Activated T-cell treated with anti-CD3 and anti-CD28 coated beads for 24 hours (primary cell): ENCODE measurements around the gene CALCOCO1.
A peak's percentile ranks its signal among the peaks of the same experiment; 100 is the strongest.
"Not testable (repeated sequence)": the region's sequence is repeated elsewhere in the genome, so short reads cannot be mapped to it uniquely, and the experiment has no call there.

Experiments used
- DNase-seq: peaks from one replicate; pipeline ENCODE4 v3.0.0-alpha.2; 2020; ENCODE audit warnings: low read depth

The CALCOCO1 gene

GRCh38 chr12:53733051-53733806 lies 6.0 kb upstream of the CALCOCO1 start:
- no peak for DNase-seq

GRCh38 chr12:53729644-53730043 lies 2.4 kb upstream of the CALCOCO1 start:
- DNase-seq = no peak

GRCh38 chr12:53728206-53728605 lies 954 bp upstream of the CALCOCO1 start:
- DNase-seq = no peak

- no peak for DNase-seq
Observed at GRCh38 chr12:53726946-53727309, 324 bp downstream of the CALCOCO1 start.

GRCh38 chr12:53726341-53726740 lies 911 bp downstream of the CALCOCO1 start:
- no peak for DNase-seq

GRCh38 chr12:53725824-53726223 lies 1.4 kb downstream of the CALCOCO1 start:
- no peak for DNase-seq

GRCh38 chr12:53722450-53723041 lies 4.7 kb downstream of the CALCOCO1 start:
- DNase-seq = no peak

- DNase-seq = no peak
Observed at GRCh38 chr12:53720946-53721345, 6.3 kb downstream of the CALCOCO1 start.

GRCh38 chr12:53719649-53720048 lies 7.6 kb downstream of the CALCOCO1 start:
- no peak for DNase-seq

GRCh38 chr12:53718567-53718966 lies 8.7 kb downstream of the CALCOCO1 start:
- not testable (repeated sequence) for DNase-seq

- DNase-seq = no peak
Observed at GRCh38 chr12:53717319-53717718, 9.9 kb downstream of the CALCOCO1 start.

GRCh38 chr12:53714004-53714403 lies 13.2 kb downstream of the CALCOCO1 start:
- DNase-seq = no peak

GRCh38 chr12:53713516-53713915 lies 13.7 kb downstream of the CALCOCO1 start:
- DNase-seq = no peak

- no peak for DNase-seq
Observed at GRCh38 chr12:53712059-53712643, 15.1 kb downstream of the CALCOCO1 start.

GRCh38 chr12:53710091-53710490 lies 17.2 kb downstream of the CALCOCO1 start:
- no peak for DNase-seq

- no peak for DNase-seq
Observed at GRCh38 chr12:53709671-53710070, 17.6 kb downstream of the CALCOCO1 start.

GRCh38 chr12:53706080-53706479 lies 21.2 kb downstream of the CALCOCO1 start:
- DNase-seq = no peak

GRCh38 chr12:53703756-53704155 lies 23.5 kb downstream of the CALCOCO1 start:
- DNase-seq = no peak

GRCh38 chr12:53701518-53702264 lies 25.6 kb downstream of the CALCOCO1 start:
- DNase-seq = peak; percentile 64

GRCh38 chr12:53700567-53700966 lies 26.7 kb downstream of the CALCOCO1 start:
- DNase-seq = no peak

- DNase-seq = no peak
Observed at GRCh38 chr12:53699678-53700025, 27.6 kb downstream of the CALCOCO1 start.

GRCh38 chr12:53698948-53699677 lies 28.1 kb downstream of the CALCOCO1 start:
- DNase-seq = no peak
